Stimulated activated naive CD4-positive, alpha-beta T cell (primary cell): ENCODE results near the gene ALDH1L1.
A peak's percentile ranks its signal among the peaks of the same experiment; 100 is the strongest.
"Not testable (repeated sequence)": the region's sequence is repeated elsewhere in the genome, so short reads cannot be mapped to it uniquely, and the experiment has no call there.

Experiments
- DNase-seq, 6 experiments: peaks; one replicate each; lab custom pipeline; 2025; lab: John Stamatoyannopoulos, UW

The ALDH1L1 gene

DNA sequence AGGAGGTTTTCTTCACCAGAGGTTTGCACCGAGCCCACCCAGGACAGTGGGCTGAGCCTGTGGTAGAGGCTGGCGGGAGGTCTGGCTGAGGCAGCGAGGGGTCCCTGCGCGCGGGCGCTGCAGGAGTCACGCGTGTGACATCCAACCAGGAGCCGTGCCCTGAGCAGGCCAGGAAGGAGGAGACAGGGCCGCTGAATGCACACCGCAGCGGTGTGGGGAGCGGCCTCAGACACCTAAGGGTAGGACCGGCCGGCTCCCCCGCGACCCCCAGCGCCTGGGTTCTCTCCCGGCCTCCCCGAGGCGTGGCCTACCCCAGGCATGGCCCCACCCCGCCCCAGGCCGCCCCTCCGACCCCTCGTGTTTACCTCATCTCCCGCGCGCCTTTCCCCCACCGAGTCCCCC is 96.9 kb downstream of the ALDH1L1 start:
- DNase-seq = peak in 4 of 6 experiments; percentile 42 to 60 (median 53)

DNA sequence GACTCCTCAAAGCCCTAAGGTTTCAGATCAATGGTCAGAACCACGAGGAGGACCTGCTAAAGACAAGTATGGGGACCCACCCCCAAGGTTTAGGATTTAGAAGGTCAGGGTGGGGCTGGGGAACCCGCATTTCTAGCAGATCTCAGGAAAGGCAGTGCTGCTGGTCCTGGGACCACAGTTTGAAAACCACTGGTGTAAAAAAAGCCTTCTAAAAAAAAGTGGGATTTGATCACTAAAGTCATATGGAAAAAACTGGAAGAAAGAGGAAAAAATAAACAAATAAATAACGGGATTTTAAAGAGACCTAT is 97.3 kb downstream of the ALDH1L1 start:
- DNase-seq = peak in 1 of 6 experiments; percentile 21

DNA sequence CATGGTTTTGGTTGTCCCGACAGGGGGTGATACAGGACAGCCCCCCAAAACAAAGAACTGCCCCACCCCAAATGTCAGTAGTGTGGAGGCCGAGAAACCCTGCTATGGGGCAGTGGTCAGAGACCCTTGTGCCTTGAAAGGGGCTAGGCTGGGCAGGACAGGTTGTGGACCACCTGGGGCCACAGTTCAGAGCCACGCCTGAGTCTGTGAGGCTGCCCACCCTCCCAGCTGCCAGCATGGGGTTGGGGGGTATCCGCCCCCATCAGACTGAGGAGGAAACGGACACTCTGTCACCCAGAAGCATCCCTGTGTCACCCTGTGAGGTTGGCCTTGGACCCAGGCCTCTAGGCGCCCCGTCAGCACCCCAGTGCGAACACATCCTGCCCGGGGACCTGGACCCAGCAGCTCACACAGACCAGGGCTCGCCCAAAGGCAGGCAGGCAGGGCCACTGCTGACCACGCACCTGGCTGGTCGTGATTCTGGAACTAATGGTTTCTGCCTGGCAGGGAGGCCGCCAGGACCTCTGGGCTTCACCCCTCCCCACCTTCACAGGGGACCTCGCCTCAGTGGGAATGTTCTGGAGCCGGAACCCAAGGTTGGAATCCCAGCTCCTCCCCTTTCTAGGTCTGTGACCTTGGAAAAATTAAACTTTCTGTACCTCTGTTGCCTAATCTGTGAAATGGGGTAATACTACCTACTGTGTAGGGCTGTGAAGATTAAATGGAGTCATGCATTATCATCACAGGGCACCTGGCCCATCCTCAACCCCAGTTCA is 97.8 kb downstream of the ALDH1L1 start:
- DNase-seq = no peak

DNA sequence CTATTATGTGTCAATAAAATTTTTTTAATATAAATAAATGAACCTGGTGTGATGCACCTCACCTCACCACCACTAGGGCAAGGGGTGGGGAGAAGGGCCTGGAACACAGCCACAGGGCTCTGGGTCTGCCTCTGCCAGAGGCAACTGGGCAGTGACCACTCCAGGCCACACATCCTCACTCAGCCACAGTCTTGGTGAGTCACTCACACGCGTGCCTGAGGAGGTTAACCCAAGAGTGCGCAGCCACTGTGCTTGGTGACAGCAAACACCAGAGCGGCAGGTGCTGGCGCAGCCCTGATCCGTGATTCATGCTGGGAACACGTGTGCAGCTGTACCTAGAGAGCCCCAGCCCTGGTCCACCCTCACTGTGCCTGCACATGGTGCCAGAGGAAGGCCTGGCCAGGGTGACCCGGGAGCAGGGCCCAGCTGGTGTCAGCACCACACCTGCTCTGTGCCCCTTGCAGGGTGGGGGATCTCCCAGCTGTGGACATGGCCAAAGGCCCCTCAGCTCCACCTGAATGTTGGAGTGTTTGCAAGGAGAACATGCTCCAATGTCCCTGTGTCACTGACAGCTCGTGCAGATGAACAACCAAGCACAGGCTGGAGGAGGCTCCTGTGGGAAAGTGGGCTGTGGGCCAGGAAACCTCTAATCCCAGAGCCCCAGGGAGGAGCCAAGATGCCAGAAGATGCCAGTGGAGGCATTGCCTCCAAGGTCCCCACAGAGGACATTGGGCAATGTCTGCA is 98.6 kb downstream of the ALDH1L1 start:
- DNase-seq = peak in 1 of 6 experiments; percentile 4

DNA sequence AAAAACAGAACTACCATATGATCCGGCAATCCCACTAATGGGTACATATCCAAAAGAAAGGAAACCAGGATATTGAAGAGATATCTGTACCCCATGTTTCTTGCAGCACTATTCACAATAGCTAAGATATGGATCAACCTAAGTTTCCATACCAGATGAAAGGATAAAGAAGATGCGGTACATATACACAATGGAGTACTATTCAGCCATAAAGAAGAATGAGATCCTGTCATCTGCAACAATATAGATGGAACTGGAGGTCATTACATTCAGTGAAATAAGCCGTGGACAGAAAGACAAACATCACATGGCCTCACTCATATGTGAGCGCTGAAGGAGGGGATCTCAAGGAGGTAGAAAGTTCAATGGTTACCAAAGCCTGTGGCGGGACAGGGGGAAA is 99.4 kb downstream of the ALDH1L1 start:
- DNase-seq = no peak

DNA sequence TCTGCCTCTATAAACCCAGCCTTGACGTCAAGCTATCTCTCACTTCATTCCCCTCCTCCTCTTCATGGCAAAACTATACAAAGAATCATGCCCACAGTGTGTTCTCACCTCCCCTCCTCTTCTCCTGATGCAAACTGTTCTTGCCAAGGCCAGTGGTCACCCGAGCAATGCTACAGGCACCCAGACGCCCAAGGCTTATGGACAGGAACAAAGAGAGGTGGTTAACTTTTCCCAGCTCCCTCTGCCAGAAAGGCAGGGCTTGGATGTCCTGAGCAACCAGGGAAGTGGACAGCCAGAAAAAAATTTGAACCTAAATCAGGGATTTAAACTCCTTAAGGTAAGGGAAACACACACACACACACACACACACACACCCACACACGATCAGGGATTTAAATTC is 101.5 kb downstream of the ALDH1L1 start:
- DNase-seq = no peak

DNA sequence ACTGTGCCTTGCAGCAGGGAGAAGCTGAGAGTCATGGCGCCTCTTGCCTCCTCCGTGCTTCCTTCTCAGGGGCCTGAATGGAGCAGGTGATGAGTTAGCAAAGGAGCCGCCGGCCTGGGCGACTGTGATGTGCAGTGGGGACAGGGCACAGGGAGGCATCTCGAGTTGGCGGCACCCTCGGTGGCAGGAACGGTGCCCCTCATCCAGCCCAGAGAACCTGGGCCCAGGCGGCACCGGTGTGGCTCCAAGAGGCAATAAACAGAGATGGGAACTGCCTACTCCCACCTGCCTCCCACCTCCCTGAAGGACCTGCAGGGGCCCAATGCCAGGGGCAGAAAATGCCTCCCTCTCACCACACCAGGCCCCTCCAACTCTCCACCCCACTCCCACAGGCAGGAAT is 102.6 kb downstream of the ALDH1L1 start:
- DNase-seq = no peak

DNA sequence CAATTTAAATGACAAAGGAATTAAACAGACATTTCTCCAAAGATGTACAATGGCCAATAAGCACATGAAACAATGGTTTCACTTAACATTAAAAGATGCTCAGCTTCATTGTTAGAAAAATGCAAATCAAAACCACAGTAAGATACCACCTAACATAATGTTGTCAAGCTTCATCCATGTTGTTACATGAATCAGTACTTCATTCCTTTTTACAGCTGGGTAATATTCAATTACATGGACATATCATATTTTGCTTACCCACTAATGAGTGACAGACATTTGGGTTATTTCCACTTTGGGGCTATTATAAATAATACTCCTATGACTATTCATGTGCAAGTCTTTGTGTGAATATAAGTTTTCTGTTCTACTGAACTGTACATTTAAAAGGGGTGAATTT is 104.2 kb downstream of the ALDH1L1 start:
- no peak for DNase-seq

DNA sequence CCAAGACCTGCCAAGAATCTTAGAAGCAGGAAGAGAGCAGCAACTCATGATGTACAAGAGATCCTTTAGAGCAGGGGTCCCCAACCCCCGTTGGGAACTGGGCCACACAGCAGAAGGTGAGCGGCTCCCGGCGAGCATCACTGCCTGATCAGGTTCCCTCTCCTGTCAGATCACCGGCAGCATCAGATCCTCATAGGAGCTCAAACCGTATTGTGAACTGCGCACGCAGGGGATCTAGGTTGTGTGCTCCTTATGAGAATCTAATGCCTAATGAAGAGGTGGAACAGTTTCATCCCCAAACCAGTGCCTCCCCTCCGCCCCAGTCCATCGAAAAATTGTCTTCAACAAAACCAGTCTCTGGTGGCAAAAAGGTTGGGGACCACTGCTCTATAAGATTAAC is 110.2 kb downstream of the ALDH1L1 start:
- no peak for DNase-seq

DNA sequence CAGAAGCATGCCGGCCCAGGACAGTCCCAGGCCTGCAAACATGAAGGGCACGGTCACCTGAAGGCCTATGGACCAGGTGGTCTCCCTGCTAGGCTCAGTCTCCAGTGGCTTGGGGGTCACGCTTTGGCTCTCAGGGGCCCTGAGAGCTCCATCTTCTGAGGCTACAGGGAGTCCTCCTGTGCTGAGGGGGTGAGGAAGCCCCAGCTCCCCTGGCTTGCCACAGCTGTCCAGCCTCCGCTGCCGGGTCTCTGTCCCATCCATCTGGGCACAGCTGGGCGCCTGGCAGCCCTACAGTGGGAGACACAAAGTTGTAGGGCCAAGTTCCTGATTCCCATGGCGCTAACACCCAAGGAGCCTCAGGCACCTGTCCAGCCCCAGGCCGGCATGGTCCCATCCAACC is 112.4 kb downstream of the ALDH1L1 start:
- DNase-seq = no peak

DNA sequence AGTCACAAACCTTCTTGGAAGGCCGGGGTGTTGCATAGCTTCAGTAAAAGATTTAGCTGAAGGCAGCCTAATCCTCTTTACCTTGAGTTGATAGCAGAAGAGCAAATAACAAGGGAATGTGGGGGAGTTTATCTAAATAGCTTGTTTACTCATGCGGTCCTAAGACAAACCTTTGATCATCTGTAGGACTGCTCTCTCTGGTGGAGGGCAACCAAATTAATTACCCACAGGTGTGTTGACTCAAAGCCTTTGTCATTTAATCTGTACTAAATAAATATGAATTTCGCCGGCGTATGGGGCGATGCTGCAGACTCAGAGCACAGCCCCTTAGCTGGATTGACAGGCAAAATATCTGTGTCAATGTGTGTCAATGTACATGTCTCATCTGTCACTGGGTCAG is 113.7 kb downstream of the ALDH1L1 start:
- DNase-seq = not testable (repeated sequence)

DNA sequence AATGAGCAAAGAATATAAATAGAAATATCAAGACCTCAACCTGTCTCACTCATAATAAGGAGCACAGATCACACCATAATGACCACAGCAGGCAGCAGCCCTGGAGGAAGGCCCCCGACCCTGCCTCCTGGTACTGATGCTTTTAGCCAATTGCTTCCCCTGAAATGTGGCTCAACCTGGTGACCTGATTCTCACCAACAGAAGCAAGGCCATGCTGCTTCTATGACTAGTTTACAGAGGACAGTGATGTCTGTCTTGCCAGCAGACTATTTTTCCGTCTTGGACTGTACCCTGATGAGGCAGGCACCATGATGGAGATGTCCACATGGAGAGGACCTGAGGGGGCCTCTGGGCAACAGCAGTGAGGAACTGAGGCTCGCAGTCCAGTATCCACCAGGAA is 114.5 kb downstream of the ALDH1L1 start:
- DNase-seq = no peak

DNA sequence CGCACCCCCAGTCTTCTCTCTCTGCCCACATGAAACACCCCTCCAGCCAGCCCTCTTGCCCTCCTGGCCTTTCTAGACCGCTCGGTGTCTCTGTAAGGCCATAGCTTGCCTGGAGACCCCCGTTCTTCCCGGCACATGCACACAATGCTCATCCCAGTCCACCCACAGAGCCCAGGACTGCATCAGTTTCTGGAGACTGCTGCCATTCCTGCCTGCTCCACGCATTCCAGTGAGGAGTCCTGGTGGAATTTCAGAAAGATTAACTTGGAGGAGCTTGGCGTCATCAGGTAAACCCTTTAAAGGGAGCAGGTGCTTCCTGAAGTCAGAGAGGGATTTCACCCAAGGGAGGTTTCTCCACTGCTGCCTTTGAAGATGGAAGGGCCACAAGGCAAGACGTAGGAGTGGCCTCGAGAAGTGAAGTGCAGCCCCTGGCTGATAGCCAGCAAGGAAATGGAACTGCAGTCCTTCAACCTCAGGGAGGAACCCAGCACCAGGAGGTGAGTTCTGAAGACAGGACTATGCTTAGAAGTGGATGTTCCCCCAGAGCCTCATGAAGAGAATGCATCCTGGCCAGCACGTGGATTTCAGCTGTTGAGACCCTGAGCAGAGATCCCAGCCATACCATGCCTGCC is 115.6 kb downstream of the ALDH1L1 start:
- DNase-seq = no peak

DNA sequence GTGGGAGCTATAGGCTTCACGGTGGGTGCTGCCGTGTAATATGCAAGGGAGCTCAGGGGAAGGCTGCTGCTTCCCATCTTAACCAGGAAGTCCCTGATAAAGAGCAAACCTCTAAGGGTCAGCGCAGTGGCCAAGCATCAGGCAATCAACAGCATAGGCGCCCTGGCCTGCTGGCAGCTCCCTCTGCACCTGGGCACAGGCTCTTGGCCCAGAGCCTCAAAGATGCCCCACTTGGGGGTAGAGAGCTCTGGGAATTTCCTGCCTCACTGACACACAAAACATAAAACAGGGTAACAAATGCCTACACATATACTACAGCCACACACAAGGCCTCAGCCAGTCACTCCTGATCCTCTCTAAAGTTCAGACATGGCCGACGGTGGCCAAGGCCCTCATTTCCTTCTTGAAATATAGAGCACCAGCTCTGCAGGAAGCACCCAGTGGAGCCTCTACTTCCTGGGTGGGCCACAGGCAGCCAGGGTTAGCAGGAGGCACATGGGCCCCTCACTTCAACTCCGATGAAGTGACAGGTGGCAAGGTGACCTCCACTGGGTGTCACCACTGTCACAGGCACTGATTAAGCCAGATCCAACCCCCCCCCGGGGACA is 116.9 kb downstream of the ALDH1L1 start:
- DNase-seq = no peak

DNA sequence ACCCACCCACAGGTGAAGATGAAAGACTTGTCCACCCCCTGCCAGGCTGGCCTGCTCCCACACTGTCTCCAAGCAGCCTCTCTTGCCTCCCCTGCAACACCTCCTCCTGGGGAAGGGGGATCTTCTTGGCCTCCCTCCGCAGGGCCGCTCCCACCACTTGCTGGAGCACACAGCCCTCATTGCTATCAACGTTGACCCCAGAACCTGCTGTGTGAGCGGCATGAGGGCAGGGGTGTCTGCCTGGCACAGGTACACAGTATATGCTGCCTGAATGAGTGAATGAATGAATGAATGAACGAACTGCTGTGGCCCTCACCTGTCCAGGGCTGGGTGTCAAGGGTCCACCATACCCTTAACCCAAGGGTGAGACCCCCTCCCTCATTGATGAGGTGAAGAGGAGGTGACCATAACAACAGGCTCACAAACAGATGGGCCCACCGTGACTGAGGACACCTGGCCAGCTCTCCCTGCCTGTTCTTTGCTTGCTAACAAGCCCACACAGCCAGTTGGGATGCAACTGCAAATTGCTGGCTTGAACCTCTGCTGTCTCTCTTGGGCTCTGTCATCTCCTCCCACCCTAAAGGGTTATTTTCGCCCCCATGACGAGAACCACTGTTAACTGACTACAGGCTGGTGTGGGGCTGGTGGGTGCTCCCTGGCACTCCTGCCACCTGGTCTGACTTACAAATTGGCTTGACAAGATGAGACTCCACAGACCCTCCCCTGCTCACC is 118.9 kb downstream of the ALDH1L1 start:
- no peak for DNase-seq

DNA sequence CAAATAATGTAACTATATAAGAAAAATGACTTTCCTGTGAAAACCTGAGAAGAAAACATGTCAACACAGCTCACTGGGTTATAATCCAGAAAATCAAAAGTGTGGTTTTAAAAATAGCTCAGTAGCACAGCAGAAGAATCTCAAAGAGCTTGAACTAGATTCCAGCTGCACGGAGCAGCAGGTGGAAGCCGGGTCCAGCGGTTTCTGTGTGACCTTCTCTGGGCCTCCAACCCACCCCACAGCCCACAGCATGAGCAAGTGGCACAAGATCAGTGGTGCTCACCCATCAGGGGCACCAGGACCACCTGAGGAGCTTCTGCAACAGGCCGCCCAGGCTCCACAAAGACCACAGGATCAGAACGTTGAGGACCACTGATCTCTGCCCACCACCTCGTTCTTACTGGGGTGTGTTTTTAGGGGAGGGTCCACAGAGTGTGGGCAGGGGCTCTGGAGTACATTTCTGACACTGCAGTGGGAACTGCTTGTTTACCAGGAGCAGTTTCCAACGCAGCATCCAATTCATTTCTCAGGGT is 119.7 kb downstream of the ALDH1L1 start:
- no peak for DNase-seq

DNA sequence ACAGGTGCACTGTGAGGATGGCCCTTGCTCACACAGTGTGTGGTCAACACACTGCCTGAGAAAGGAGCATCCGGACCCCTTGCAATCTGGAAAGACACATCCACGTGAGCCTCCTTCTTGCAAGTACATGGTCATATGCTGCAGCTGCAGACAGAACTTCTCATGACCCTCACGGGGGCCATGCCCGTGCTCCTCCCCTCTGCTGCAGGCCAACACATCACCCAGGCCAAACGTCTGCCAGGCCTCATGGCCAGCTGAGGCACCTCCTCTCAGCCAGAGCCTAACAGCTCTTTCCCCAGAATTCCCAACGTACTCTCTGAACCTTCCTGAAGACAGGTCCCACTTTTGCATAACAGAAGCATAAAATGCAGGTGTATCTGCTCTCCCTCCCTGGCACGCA is 121.7 kb downstream of the ALDH1L1 start:
- DNase-seq = no peak

DNA sequence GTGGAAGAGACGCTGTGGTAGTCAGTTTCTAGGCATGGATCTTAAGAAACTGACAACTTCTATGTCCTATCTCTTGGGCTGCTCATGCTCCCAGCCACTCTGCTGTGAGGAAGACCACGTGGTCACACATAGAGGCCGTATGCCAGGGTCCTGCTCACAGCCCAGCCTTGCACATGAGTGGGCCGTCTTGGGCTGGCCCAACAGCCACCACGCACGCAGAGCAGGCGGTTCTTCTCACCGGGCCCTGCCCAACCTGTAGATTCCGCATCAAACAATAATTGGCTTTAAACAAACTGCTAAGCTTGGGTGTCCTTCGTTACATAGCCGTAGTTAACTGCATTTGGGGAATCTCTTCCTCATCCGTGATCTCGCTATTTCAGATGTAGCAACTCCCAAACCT is 122.5 kb downstream of the ALDH1L1 start:
- DNase-seq = no peak

DNA sequence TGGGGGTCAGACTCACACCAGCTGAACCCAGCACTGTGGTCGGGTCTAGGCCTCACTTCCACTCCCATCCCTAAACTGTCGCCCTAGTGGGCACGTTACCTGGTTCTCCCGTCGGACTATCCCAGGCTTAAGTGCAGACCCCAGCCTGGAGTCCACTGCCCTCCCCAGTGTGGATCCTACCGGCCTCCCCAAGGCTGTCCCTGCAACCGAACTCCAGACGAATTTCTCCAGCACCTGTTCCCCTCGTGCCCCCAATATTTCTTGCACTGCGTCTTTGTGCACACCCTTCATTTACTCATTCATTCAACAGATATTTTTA is 122.9 kb downstream of the ALDH1L1 start:
- DNase-seq = no peak

DNA sequence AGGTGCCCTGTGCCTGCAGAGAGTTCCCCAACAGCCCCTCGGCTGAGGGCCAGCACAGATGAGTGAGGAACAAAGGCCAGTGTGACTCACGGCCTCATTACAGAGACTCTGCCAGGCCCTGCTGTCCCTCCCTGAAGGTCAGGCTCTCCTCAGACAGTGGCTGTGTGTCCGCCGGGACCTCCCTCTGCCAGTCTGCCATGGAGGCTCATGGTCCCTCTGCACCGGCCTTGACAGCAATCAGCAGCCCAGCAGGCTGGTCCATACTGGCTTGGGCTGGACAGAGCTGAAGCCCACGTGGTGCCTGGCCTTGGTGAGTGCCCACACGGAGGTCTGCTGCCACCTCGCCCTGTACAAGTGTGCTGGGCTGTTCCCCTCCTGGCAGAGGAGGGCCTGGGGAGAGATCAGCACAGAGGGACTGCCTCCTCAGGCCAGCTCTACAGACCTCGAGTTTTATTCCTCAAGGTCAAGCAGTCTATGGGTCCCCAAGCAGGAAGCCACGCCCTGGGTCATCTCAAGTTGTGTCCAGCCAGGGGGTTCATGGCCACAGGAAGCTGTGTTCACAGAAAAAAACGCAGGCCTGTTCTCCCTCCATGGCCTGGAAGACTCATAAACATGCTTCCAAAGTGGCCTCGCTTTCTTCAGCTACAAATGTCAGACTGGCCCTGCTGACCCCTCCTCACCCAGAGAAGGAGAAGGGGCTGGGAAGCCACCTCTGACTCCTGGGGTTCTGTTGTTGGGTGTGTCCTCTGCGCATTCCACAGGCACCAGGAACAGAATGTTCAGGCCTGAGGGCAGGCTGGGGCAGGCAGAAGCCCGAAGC is 123.5 kb downstream of the ALDH1L1 start:
- no peak for DNase-seq

DNA sequence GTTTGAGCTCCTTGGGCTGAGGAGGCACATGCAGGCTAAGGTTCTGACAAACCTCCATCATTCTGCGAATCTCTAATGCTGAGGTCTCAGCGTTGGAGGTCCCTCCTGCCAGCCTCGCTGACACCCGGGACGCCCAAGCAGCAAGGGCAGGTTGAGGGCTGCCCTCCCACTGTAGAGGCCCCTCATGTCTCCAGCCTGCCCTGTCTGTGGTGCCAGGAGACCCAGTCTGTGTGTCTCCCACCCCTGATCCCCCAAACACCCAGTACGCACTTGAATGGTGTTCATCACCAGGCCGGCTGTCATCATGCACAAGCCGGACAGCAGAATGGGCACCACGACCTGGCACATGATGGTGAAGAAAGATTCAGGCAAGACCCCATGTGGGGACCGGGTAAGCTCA is 124.3 kb downstream of the ALDH1L1 start:
- no peak for DNase-seq
